ENCODE data around the gene EIF4EBP3.

The EIF4EBP3 gene

GRCh38 chr5:140509898-140510297, 37.6 kb upstream of the EIF4EBP3 start:
- Histone ChIP-seq H3K4me1 (ENCODE audit: low read depth, poor library complexity, severe bottlenecking) (no peaks in the 10 kb centered on the region), H3K4me3 (IDR thresholded peaks at IDR 0.05; ENCODE audit: insufficient read depth, low read depth, low read length) (no peak overlapping the region), H3K4me2 (no peak overlapping the region), H3K36me3 (ENCODE audit: insufficient read depth) (peaks cover 16% of the 10 kb centered on the region; the same call in 1 of the 2 replicates), H3K27ac (no peak overlapping the region), H3K79me2 (ENCODE audit: insufficient read depth, low read depth) (no peaks in the 10 kb centered on the region), H3K27me3 (ENCODE audit: insufficient read depth, low read depth) (no peaks in the 10 kb centered on the region), H2AFZ (ENCODE audit: low read depth) (no peak overlapping the region), H4K20me1 (ENCODE audit: insufficient read depth) (no peaks in the 10 kb centered on the region), H3K9ac (no peak overlapping the region)
- TF ChIP-seq CTCF (conservative IDR thresholded peaks at IDR 0.05; ENCODE audit: low read depth, low read length): no peak

DNA sequence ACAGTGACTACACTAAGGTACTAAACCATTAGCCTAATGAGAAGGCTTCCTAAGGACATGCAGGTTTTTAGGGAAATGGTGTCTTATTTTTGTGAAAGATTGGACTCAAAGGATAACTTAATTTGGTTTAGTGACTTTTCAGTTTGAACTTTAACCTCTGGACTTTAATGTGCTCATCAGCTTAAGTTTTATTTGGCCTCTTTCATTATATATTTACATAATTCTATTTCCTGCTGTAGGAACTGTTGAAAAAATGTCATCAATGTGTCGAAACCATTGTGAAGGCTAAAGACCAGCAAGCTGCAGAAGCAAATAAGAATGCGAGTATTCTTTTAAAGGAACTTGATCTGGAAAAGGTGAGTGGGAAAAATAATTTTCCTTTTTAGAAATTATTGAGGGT, 34.3 kb upstream of the EIF4EBP3 start:
- TF ChIP-seq CTCF (conservative IDR thresholded peaks at IDR 0.05; ENCODE audit: low read depth, low read length): no peak
- no peak overlapping the region for H3K4me2 ChIP-seq
- H3K27ac ChIP-seq: no peak overlapping the region
- peaks cover 15% of the 10 kb centered on the region; the same call in 1 of the 2 replicates for H3K36me3 ChIP-seq (ENCODE audit: insufficient read depth)
- no peaks in the 10 kb centered on the region for H3K79me2 ChIP-seq (ENCODE audit: insufficient read depth, low read depth)
- no peak overlapping the region for H3K4me3 ChIP-seq (IDR thresholded peaks at IDR 0.05; ENCODE audit: insufficient read depth, low read depth, low read length)
- H3K27me3 ChIP-seq (ENCODE audit: insufficient read depth, low read depth): no peaks in the 10 kb centered on the region
- H4K20me1 ChIP-seq (ENCODE audit: insufficient read depth): no peaks in the 10 kb centered on the region
- no peaks in the 10 kb centered on the region for H3K4me1 ChIP-seq (ENCODE audit: low read depth, poor library complexity, severe bottlenecking)
- no peak overlapping the region for H2AFZ ChIP-seq (ENCODE audit: low read depth)
- H3K9ac ChIP-seq: no peak overlapping the region

DNA sequence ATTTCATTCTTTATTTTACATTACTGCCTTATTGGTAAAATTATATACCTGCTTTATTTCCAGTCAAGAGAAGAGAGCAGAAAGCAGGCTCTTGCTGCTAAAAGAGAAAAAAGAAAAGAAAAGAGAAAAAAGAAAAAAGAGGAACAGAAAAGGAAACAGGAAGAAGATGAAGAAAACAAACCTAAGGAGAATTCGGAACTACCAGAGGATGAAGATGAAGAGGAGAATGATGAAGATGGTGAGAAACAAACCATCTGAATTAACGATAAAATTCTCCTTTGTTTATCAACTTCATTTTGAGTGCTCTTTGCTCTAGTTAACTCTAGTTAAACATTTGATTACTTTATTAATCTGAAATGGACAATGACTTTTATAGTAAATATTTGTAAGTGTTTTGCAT, 23.5 kb upstream of the EIF4EBP3 start:
- 0 out of 2 replicates have a peak, but pooled peaks cover 4% of the 10 kb centered on the region for H3K36me3 ChIP-seq (ENCODE audit: insufficient read depth)
- no peak overlapping the region for H3K9ac ChIP-seq
- no peaks in the 10 kb centered on the region for H4K20me1 ChIP-seq (ENCODE audit: insufficient read depth)
- H3K4me3 ChIP-seq (IDR thresholded peaks at IDR 0.05; ENCODE audit: insufficient read depth, low read depth, low read length): no peak overlapping the region
- no peaks in the 10 kb centered on the region for H3K27me3 ChIP-seq (ENCODE audit: insufficient read depth, low read depth)
- H3K4me2 ChIP-seq: no peak overlapping the region
- no peak overlapping the region for H3K27ac ChIP-seq
- no peaks in the 10 kb centered on the region for H3K79me2 ChIP-seq (ENCODE audit: insufficient read depth, low read depth)
- no peaks in the 10 kb centered on the region for H3K4me1 ChIP-seq (ENCODE audit: low read depth, poor library complexity, severe bottlenecking)
- H2AFZ ChIP-seq (ENCODE audit: low read depth): no peak overlapping the region
- TF ChIP-seq CTCF (conservative IDR thresholded peaks at IDR 0.05; ENCODE audit: low read depth, low read length): no peak

GRCh38 chr5:140540227-140540626, 7.2 kb upstream of the EIF4EBP3 start:
- no peak overlapping the region for H3K9ac ChIP-seq
- H3K79me2 ChIP-seq (ENCODE audit: insufficient read depth, low read depth): 0 out of 2 replicates have a peak, but pooled peaks cover 3% of the 10 kb centered on the region
- no peaks in the 10 kb centered on the region; the same call in 1 of the 2 replicates for H3K36me3 ChIP-seq (ENCODE audit: insufficient read depth)
- TF ChIP-seq CTCF (conservative IDR thresholded peaks at IDR 0.05; ENCODE audit: low read depth, low read length): no peak
- no peaks in the 10 kb centered on the region for H3K27me3 ChIP-seq (ENCODE audit: insufficient read depth, low read depth)
- H3K4me3 ChIP-seq (IDR thresholded peaks at IDR 0.05; ENCODE audit: insufficient read depth, low read depth, low read length): no peak overlapping the region
- H3K27ac ChIP-seq: no peak overlapping the region
- H3K4me2 ChIP-seq: no peak overlapping the region
- no peaks in the 10 kb centered on the region for H3K4me1 ChIP-seq (ENCODE audit: low read depth, poor library complexity, severe bottlenecking)
- H2AFZ ChIP-seq (ENCODE audit: low read depth): no peak overlapping the region
- no peaks in the 10 kb centered on the region for H4K20me1 ChIP-seq (ENCODE audit: insufficient read depth)
